ENCODE results near the gene OPA1. TPM values are rescaled to one million over a fixed set of nuclear protein-coding genes. Genes with fewer than 3 reads are reported as not detected.

The OPA1 gene
- total and polyA plus RNA-seq, 7 donors: 20.4 to 58.7 (median 45.9) TPM

- Histone ChIP-seq H3K27ac (no peak overlapping the region), H3K4me1 (no peaks in the 10 kb centered on the region), H3K36me3 (no peaks in the 10 kb centered on the region), H3K4me3 (no peak overlapping the region), H3K9me3 (no peaks in the 10 kb centered on the region), H3K27me3 (no peaks in the 10 kb centered on the region)
- intact Hi-C loops (cut with DNase I): no loop called here
- DNase-seq: no peak
- WGBS, 2 donors: 77 to 93% methylated on average over 8 of the region's 8 CpGs
- TF ChIP-seq EP300 (IDR thresholded peaks at IDR 0.05) (no peak), CTCF (IDR thresholded peaks at IDR 0.05) (no peak), POLR2A (IDR thresholded peaks at IDR 0.05) (no peak), POLR2AphosphoS5 (IDR thresholded peaks at IDR 0.05) (no peak)
These were observed 109.1 kb downstream of the OPA1 start for GRCh38 chr3:193701953-193702635.

GRCh38 chr3:193702967-193703366, 110.0 kb downstream of the OPA1 start:
- WGBS, 2 donors: 86 to 90% methylated on average over 3 of the region's 3 CpGs
- no peaks in the 10 kb centered on the region for H3K36me3 ChIP-seq
- DNase-seq: no peak
- H3K4me1 ChIP-seq: no peaks in the 10 kb centered on the region
- intact Hi-C loops (cut with DNase I): no loop called here
- H3K27me3 ChIP-seq: no peaks in the 10 kb centered on the region
- H3K27ac ChIP-seq: no peak overlapping the region
- H3K4me3 ChIP-seq: no peak overlapping the region
- no peaks in the 10 kb centered on the region for H3K9me3 ChIP-seq
- TF ChIP-seq POLR2AphosphoS5 (IDR thresholded peaks at IDR 0.05) (no peak), POLR2A (IDR thresholded peaks at IDR 0.05) (no peak), EP300 (IDR thresholded peaks at IDR 0.05) (no peak), CTCF (IDR thresholded peaks at IDR 0.05) (no peak)

- H3K9me3 ChIP-seq: no peaks in the 10 kb centered on the region
- H3K36me3 ChIP-seq: no peaks in the 10 kb centered on the region
- no peaks in the 10 kb centered on the region for H3K4me1 ChIP-seq
- WGBS, 2 donors: 75 to 84% methylated on average over 5 of the region's 5 CpGs
- H3K4me3 ChIP-seq: no peak overlapping the region
- intact Hi-C loops (cut with DNase I): no loop called here
- no peaks in the 10 kb centered on the region for H3K27me3 ChIP-seq
- no peak for TF ChIP-seq EP300 (IDR thresholded peaks at IDR 0.05)
- TF ChIP-seq POLR2AphosphoS5 (IDR thresholded peaks at IDR 0.05): no peak
- no peak for TF ChIP-seq CTCF (IDR thresholded peaks at IDR 0.05)
- no peak for TF ChIP-seq POLR2A (IDR thresholded peaks at IDR 0.05)
- no peak for DNase-seq
- no peak overlapping the region for H3K27ac ChIP-seq
These were observed 111.4 kb downstream of the OPA1 start for GRCh38 chr3:193704431-193704830.

GRCh38 chr3:193708270-193708669, 115.3 kb downstream of the OPA1 start:
- intact Hi-C loops (cut with DNase I): no loop called here
- Histone ChIP-seq H3K36me3 (no peaks in the 10 kb centered on the region), H3K9me3 (no peaks in the 10 kb centered on the region), H3K27ac (no peak overlapping the region), H3K4me3 (no peak overlapping the region), H3K4me1 (no peaks in the 10 kb centered on the region), H3K27me3 (no peaks in the 10 kb centered on the region)
- no peak for DNase-seq
- WGBS, 2 donors: 89 to 91% methylated on average over 3 of the region's 3 CpGs
- TF ChIP-seq POLR2A (IDR thresholded peaks at IDR 0.05) (no peak), POLR2AphosphoS5 (IDR thresholded peaks at IDR 0.05) (no peak), EP300 (IDR thresholded peaks at IDR 0.05) (no peak)

GRCh38 chr3:193710286-193711165, 117.5 kb downstream of the OPA1 start:
- no peak overlapping the region for H3K27ac ChIP-seq
- H3K4me1 ChIP-seq: no peaks in the 10 kb centered on the region
- intact Hi-C loops (cut with DNase I): no loop called here
- no peak for DNase-seq
- no peaks in the 10 kb centered on the region for H3K27me3 ChIP-seq
- 84 to 87% methylated on average over 18 of the region's 18 CpGs for WGBS, 2 donors
- TF ChIP-seq EP300 (IDR thresholded peaks at IDR 0.05): no peak
- TF ChIP-seq POLR2AphosphoS5 (IDR thresholded peaks at IDR 0.05): no peak
- no peak for TF ChIP-seq CTCF (IDR thresholded peaks at IDR 0.05)
- no peak for TF ChIP-seq POLR2A (IDR thresholded peaks at IDR 0.05)
- H3K4me3 ChIP-seq: no peak overlapping the region
- H3K36me3 ChIP-seq: no peaks in the 10 kb centered on the region
- peaks cover 0 to 7% (median 2%) of the 10 kb centered on the region in 4 donors for H3K9me3 ChIP-seq

Data from sigmoid colon (tissue), 7 donors.